Colonic mucosa (tissue), 4 donors: Measurements from ENCODE around the gene ABCF3. TPM values are rescaled to one million over a fixed set of nuclear protein-coding genes. Genes with fewer than 3 reads are reported as not detected.

ENCODE experiments used
- DNase-seq: peaks from one replicate; pipeline ENCODE4 v3.0.0-alpha.2; 2020
- H3K27ac ChIP-seq: fragments of 200-600 bp; one replicate; pipeline ENCODE4 v1.8.0; 2021
- H3K27me3 ChIP-seq: fragments of 200-600 bp; one replicate; pipeline ENCODE4 v1.8.0; 2021
- H3K36me3 ChIP-seq: fragments of 200-600 bp; one replicate; pipeline ENCODE4 v1.8.0; 2021
- H3K4me1 ChIP-seq: fragments of 200-600 bp; one replicate; pipeline ENCODE4 v1.8.0; 2021; ENCODE audit warnings: mild to moderate bottlenecking
- H3K4me3 ChIP-seq: fragments of 200-600 bp; one replicate; pipeline ENCODE4 v1.8.0; 2021
- H3K9ac ChIP-seq, 2 donors: one replicate each; pipeline ENCODE4 v1.7.0; 2013; ENCODE audit warnings: control low read depth in 2 of 2, low read depth in 2 of 2, low read length in 2 of 2
- H3K9me3 ChIP-seq: fragments of 200-600 bp; one replicate; pipeline ENCODE4 v1.8.0; 2021
- intact Hi-C: fragments of 100-400 bp; cut with DNase I; formaldehyde crosslinking; loops from one replicate; pipeline ENCODE4 v1.14.1; 2022
- total RNA-seq, 2 donors: library from RNA; stranded (reverse); fragmentation: NEBNext Ultra II Directional in 1 of 2; extraction: Animal tissue kit (Norgen Biotek cat#: 25700) in 1 of 2; gene quantifications; one replicate each; pipeline ENCODE4 v1.2.1, GENCODE V29; 2021
- TF ChIP-seq, protein P1 (sequence below): fragments of 200-600 bp; IDR thresholded peaks from one replicate; pipeline ENCODE4 v1.8.0; 2022; ENCODE audit warnings: antibody characterized with exemption, mild to moderate bottlenecking
- donor health status: healthy.
- donor health status: DM: no; HTN: no; CAD: no.
- donor health status: DM: no; HTN: no; CAD: no.

The ABCF3 gene
- total RNA-seq, 2 donors from 2014 or later: 54.6 to 82.4 TPM

DNA sequence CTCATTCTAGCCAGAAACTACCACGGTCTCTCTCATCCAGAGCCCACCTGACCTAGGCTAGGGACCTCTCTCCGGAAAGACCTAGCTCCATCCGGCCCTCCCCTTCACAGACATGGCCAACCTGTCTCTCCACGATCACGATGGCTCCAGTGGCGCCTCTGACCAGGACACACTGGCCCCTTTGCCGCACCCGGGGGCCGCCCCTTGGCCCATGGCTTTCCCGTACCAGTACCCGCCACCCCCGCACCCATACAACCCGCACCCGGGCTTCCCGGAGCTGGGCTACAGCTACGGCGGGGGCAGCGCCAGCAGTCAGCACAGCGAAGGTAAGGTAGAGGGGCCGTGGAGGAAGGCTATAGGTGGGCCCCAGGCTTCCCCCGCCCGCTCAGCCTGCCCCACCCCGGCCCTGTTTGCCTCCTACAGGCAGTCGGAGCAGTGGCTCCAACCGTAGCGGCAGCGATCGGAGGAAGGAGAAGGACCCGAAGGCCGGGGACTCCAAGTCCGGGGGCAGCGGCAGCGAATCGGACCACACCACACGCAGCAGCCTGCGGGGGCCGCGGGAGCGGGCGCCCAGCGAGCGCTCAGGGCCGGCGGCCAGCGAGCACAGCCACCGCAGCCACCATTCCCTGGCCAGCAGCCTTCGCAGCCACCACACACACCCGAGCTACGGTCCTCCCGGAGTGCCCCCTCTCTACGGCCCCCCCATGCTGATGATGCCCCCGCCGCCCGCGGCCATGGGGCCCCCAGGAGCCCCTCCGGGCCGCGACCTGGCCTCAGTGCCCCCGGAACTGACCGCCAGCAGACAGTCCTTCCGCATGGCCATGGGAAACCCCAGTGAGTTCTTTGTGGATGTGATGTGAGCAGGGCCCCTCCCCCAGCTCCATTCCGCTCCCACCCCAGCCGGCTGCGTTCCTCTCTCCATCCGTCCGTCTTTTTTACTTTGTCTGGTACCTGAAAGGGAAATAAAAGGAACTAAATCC, 15.8 kb upstream of the ABCF3 start:
- no peak for DNase-seq
- Histone ChIP-seq H3K9ac (no peak overlapping the region), H3K4me1 (no peaks in the 10 kb centered on the region), H3K4me3 (no peak overlapping the region), H3K36me3 (peaks cover 23% of the 10 kb centered on the region), H3K9me3 (no peaks in the 10 kb centered on the region), H3K27me3 (no peaks in the 10 kb centered on the region), H3K27ac (no peak overlapping the region)
- TF ChIP-seq, protein P1, sequence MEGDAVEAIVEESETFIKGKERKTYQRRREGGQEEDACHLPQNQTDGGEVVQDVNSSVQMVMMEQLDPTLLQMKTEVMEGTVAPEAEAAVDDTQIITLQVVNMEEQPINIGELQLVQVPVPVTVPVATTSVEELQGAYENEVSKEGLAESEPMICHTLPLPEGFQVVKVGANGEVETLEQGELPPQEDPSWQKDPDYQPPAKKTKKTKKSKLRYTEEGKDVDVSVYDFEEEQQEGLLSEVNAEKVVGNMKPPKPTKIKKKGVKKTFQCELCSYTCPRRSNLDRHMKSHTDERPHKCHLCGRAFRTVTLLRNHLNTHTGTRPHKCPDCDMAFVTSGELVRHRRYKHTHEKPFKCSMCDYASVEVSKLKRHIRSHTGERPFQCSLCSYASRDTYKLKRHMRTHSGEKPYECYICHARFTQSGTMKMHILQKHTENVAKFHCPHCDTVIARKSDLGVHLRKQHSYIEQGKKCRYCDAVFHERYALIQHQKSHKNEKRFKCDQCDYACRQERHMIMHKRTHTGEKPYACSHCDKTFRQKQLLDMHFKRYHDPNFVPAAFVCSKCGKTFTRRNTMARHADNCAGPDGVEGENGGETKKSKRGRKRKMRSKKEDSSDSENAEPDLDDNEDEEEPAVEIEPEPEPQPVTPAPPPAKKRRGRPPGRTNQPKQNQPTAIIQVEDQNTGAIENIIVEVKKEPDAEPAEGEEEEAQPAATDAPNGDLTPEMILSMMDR: no peak
- intact Hi-C loops: no loop called here

DNA sequence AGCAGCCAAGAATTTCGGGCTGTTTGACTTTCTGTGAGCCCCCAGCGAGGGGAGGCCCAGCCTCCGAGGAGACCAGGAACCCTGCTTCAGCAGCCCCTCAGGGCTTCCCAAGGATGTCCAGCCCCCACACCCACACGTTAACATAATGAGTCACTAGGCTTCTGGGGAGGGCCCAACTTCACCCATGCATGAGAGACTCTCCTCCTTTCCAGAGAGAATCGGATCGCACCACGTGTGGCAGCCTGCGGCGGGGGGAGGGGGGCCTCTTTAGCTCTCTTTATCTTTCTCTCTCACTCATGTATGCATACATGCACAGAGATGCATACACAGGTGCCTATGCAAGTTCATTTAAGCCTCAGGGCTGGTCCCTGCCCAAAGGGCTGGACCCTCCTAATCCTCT, 14.4 kb upstream of the ABCF3 start:
- Histone ChIP-seq H3K27ac (no peak overlapping the region), H3K9ac (no peak overlapping the region), H3K36me3 (peaks cover 12% of the 10 kb centered on the region)

DNA sequence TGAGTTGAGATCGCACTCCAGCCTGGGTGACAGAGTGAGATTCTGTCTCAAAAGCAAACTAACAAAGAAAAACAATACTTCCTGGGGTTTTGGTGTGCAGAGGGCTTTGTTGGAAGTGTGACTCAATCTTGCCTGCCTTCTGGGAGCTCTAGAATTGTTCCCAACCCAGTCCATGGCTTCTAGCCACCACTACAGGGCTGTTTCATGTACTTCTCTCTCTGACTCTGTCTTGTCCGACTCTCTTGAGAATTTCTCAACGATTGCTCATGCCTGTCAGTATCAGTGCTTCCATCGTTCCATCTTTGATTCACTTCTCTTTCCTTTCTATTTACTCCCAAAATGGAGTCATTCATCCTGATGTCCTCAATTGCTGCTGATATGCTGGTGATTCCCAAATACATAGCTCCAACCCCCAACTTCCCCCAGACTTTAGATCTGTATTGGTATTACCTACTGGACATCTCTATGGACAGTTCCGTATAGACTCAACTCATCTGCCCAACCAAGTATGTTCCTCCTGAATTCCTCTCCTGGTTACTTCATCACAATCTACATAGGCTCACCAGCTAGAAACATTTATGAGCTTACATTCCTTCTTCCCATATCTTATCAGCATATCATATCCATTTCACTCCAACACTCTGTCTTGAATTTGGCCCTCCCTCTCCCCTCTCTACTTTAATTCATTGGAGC, 13.2 kb upstream of the ABCF3 start:
- Histone ChIP-seq H3K36me3 (peaks cover 7% of the 10 kb centered on the region), H3K9ac (no peak overlapping the region), H3K9me3 (no peaks in the 10 kb centered on the region), H3K27me3 (no peaks in the 10 kb centered on the region), H3K27ac (no peak overlapping the region), H3K4me1 (peaks cover 12% of the 10 kb centered on the region), H3K4me3 (no peak overlapping the region)
- intact Hi-C loops: no loop called here
- no peak for DNase-seq
- TF ChIP-seq, protein P1: no peak

More for the DNA sequence above, 14.4 kb upstream of the ABCF3 start:
- H3K27me3 ChIP-seq: no peaks in the 10 kb centered on the region
- H3K4me3 ChIP-seq: no peak overlapping the region
- intact Hi-C loops: no loop called here
- H3K9me3 ChIP-seq: no peaks in the 10 kb centered on the region
- no peak for DNase-seq
- TF ChIP-seq, protein P1: no peak
- H3K4me1 ChIP-seq: peaks cover 7% of the 10 kb centered on the region

DNA sequence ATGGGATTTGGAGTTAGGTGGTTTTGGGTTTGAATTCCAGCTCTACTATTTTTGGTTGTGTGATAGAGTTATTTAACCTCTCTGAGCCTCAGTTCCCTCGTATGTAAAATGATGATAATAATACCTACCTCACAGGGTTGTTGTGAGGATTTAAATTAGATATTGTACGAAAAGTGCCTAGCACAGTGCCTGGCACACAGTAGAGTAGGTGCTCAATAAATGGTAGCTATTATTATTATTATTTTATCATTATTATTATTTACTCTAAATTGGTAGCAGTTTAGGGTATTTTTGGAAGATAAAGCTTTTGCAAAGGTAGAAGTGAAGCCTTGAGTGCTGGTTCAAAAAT, 12.7 kb upstream of the ABCF3 start:
- TF ChIP-seq, protein P1: no peak
- Histone ChIP-seq H3K9ac (no peak overlapping the region), H3K36me3 (peaks cover 8% of the 10 kb centered on the region), H3K27ac (no peak overlapping the region), H3K9me3 (no peaks in the 10 kb centered on the region), H3K4me3 (no peak overlapping the region), H3K4me1 (peaks cover 12% of the 10 kb centered on the region), H3K27me3 (no peaks in the 10 kb centered on the region)
- DNase-seq: no peak
- intact Hi-C loops: no loop called here

DNA sequence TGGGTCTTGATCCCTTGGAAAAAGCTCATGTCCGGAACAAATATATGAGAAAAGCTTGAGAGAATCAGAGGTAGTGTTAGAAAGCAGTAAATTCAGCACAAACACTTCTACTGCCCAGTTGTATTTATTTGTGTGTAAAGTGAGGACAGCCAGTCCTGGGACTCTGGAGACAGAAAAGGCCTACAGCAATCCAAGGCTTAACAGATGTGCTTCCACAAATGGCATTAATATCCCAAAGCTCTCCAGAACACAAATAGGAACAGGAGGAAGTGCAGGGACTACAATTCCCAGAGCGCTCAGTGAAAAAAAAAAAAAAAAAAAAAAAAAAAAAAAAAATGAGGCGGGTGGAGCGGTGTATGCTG, 11.7 kb upstream of the ABCF3 start:
- H3K36me3 ChIP-seq: peaks cover 12% of the 10 kb centered on the region
- no peak overlapping the region for H3K4me3 ChIP-seq
- H3K27me3 ChIP-seq: no peaks in the 10 kb centered on the region
- peaks cover 12% of the 10 kb centered on the region for H3K4me1 ChIP-seq
- H3K27ac ChIP-seq: no peak overlapping the region
- no peak overlapping the region for H3K9ac ChIP-seq
- no peaks in the 10 kb centered on the region for H3K9me3 ChIP-seq
- intact Hi-C loops: no loop called here
- no peak for DNase-seq
- TF ChIP-seq, protein P1: no peak
